Measurements from ENCODE around the gene HNRNPAB.
"Not testable (repeated sequence)": the region's sequence is repeated elsewhere in the genome, so short reads cannot be mapped to it uniquely, and the experiment has no call there.

HNRNPAB gene

DNA sequence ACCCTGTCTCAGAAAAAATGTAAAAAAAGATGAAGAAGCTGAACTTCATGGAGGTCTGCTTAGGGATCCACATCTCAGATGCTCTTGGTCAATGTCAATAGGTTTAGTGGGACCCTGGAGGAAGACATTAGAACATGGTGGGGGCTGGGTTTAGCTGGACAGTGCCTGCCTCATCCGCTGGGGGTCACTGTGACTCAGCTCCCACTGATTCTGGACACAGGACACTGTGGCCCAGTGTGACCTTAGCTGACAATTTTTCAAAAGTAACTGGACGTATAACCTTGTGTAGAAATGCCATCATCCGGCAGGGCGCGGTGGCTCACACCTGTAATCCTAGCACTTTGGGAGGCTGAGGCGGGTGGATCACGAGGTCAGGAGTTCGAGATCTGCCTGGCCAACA is 7.3 kb upstream of the HNRNPAB start:
- DNase-seq (ENCODE audit: low read depth) = no peak

DNA sequence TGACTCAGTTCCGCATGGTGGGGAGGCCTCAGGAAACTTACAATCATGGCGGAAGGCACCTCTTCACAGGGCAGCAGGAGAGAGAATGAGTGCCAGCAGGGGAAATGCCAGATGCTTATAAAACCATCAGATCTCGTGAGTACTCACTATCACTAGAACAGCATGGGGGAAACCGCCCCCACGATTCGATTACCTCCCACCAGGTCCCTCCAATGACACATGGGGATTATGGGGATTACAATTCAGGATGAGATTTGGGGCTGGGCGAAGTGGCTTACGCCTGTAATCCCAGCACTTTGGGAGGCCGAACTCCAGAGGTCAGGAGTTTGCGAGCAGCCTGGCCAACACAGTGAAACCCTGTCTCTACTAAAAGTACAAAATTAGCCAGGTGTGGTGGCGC is 6.2 kb upstream of the HNRNPAB start:
- DNase-seq (ENCODE audit: low read depth) = not testable (repeated sequence)

- no peak for DNase-seq (ENCODE audit: low read depth)
These were observed 5.6 kb upstream of the HNRNPAB start for GRCh38 chr5:178198706-178199105.

GRCh38 chr5:178199581-178200434 is 4.5 kb upstream of the HNRNPAB start:
- DNase-seq (ENCODE audit: low read depth) = no peak

DNA sequence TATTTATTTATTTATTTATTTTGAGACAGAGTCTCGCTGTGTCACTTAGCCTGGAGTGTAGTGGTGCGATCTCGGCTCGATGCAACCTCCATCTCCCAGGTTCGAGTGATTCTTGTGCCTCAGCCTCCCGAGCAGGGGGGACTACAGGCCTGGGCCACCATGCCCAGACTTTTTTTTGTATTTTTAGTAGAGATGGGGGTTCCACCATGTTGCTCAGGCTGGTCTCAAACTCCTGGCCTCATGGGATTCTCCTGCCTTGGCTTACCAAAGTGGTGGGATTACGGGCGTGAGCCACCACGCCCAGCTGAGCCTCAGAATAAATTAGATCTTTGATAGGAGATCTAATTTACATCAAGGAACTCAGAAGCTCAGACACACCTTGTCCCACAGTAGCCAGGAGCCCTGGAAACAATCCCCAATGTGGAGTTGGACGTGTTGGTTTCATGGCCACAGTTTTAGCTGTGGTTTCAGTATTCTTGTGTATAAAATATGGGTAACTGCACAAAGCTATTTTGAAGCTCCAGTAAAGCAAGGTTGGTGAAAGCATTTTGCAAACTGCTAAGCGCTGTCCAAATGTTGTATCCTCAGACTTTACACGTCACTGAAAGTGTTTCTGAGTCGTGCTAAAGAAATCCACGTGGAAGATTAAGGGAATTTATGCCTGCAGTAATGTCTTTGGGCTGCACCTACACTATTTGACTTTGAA is 3.0 kb upstream of the HNRNPAB start:
- no peak for DNase-seq (ENCODE audit: low read depth)

DNA sequence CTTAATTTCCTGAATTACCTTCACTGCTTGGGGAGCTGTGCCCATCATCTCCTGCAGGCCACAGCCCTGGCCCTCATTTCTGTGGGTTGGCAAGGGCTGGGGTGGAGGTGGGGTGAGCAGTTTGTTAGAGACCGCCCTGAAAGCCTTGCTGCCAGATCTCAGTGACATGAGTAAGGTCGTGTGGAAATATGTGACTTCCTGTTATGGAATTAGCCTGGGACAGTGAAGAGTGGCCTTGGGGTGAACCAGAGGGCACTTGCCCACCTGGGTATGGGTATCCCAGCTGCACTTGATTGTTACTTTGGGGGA is 2.5 kb upstream of the HNRNPAB start:
- DNase-seq (ENCODE audit: low read depth) = no peak

DNA sequence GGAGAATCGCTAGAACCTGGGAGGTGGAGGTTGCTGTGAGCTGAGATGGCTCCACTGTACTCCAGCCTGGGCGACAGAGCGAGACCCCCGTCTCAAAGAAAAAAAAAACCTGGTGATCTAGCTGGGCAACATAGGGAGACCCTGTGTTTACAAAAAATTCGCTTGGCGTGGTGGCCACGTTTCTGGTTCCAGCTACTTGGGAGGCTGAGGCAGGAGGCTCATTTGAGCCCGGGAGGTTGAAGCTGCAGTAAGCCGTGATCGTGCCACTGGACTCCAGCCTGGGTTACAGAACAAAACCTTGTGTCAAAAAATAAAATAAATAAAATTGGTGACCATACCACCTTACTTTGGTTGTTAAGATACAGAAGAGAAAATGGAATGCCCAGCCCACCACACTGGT is 1.8 kb upstream of the HNRNPAB start:
- no peak for DNase-seq (ENCODE audit: low read depth)

- DNase-seq (ENCODE audit: low read depth) = no peak
These were observed 607 bp upstream of the HNRNPAB start for GRCh38 chr5:178203670-178204181.

DNA sequence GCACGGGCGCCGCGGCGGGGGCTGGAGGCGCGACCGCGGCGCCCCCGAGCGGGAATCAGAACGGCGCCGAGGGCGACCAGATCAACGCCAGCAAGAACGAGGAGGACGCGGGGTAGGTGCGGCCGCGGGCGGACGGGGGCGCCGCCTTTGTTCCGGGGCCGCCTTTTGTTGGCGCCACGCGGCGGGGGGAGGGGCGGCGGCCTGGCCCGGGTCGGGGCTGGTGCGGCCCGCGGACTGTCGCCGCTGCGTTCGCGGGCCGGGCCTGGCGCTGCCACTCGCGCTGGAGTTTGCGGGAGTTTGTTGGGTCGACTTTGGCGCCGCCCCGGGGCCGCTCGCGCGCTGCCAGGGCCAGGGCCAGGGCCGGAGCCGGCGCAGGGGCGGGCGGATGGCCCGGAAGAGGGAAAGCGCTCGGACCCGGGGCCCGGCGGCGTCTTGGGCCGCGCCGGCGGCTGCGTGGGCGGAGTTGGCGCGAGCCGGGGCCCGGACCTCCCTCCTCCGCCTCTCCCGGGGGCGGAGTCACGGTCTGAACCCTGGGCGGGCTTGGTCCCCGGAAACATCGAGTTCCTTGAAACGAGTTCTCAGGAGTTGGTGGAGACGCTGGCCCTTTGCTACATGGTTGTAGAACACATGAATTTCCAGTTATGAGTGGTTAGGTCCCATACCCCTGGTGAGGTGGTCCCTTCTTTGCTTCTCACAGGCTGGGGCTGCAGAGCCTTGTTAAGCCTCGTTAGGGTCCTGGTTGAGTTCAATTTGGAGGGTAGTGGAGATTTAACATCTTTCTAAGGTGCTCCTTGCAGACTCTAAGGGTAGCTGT is 809 bp downstream of the HNRNPAB start:
- DNase-seq (ENCODE audit: low read depth) = peak; percentile 70

- no peak for DNase-seq (ENCODE audit: low read depth)
These were observed 1.4 kb downstream of the HNRNPAB start for GRCh38 chr5:178205749-178206047.

DNA sequence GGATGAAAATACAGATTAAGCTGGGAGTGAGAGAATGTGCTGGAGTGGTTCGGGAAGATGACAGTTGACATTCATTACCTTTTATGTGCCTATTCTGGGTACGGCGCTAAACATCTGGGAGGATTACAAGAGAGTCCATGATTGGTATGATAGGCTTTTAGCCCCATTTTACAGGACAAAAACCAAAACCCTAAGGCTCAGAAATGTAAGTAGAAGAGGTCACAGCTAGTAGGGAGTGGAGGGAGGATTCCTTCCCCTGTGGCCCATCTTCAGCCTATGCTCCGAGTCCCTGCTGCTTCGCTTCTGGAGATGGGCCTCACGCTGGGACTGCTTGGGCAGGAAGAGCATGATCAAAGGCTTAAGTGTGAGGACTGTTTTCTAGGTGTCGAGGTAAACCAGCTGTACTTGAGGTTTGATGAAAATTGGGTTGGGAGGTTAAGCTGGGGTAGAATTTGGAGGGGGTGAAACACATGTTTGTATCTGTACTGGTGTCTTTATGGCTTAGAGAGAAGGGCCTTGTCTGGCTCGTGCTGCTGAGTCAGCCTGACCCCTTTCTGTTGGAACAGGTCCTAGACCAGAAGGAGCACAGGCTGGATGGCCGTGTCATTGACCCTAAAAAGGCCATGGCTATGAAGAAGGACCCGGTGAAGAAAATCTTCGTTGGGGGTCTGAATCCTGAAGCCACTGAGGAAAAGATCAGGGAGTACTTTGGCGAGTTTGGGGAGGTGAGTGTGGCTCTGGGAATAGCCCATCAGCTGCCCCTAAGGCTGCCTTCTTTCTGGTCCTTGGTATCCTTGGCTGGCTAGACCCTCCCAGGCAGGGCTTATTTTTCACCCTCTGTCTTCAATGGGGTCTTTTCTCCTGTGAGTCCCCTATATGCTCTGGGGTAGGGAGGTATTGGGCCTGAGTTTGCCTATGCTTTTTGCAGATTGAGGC is 2.1 kb downstream of the HNRNPAB start:
- DNase-seq (ENCODE audit: low read depth) = no peak

DNA sequence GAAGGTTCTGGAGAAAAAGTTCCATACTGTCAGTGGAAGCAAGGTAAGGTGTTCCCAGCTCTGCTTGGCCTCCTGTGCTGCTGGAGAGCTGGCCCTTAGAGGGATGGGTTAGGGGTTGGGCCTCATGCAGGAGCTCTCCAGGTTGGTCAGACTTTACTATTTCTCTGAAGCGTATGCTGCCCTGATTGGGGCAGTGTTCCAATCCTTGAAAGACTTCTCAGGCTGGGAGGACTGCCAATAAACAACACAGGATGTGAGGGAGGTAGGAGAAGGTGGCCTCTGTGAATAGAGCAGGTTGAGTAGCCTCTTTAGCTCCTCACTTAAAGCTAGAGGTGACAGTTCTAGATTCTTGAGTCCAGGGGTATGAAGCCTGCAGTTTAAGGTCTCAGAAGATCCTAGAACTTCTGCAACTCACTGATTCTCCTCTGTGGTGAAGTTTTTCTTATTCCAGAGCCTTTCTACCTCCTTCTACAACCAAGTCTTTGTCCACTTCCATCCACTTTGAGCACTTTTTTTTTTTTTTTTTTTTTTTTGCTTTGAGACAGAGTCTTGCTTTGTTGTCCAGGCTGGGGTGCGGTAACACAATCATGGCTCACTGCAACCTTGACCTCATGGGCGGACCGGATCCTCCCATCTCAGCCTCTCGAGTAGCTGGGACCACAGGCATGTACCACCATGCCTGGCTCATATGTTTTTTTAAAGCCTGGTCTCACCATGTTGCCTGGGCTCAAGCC is 3.0 kb downstream of the HNRNPAB start:
- no peak for DNase-seq (ENCODE audit: low read depth)

GRCh38 chr5:178207917-178208280 is 3.6 kb downstream of the HNRNPAB start:
- DNase-seq (ENCODE audit: low read depth) = no peak

- DNase-seq (ENCODE audit: low read depth) = no peak
These were observed 4.4 kb downstream of the HNRNPAB start for GRCh38 chr5:178208540-178209227.

GRCh38 chr5:178209334-178210072 is 5.2 kb downstream of the HNRNPAB start:
- DNase-seq (ENCODE audit: low read depth) = no peak

- no peak for DNase-seq (ENCODE audit: low read depth)
These were observed 5.8 kb downstream of the HNRNPAB start for GRCh38 chr5:178210073-178210535.

DNA sequence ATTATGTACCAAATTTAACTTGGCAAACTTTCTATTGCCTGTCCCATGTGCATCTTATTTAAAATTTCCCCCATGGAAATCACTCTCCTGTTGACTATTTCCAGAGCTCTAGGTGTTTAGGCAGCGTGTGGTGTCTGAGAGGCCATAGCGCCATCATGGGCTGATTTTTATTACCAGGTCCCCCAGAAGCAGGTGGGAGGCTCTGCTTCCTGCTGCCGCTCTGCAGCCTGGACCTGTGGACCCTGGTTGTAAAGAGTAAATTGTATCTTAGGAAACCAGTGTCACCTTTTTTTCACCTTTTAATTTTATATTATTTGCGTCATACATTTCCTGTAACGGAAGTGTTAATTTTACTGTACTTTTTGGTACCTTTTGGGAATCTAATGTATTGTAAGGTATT is 6.4 kb downstream of the HNRNPAB start:
- DNase-seq (ENCODE audit: low read depth) = no peak

DNA sequence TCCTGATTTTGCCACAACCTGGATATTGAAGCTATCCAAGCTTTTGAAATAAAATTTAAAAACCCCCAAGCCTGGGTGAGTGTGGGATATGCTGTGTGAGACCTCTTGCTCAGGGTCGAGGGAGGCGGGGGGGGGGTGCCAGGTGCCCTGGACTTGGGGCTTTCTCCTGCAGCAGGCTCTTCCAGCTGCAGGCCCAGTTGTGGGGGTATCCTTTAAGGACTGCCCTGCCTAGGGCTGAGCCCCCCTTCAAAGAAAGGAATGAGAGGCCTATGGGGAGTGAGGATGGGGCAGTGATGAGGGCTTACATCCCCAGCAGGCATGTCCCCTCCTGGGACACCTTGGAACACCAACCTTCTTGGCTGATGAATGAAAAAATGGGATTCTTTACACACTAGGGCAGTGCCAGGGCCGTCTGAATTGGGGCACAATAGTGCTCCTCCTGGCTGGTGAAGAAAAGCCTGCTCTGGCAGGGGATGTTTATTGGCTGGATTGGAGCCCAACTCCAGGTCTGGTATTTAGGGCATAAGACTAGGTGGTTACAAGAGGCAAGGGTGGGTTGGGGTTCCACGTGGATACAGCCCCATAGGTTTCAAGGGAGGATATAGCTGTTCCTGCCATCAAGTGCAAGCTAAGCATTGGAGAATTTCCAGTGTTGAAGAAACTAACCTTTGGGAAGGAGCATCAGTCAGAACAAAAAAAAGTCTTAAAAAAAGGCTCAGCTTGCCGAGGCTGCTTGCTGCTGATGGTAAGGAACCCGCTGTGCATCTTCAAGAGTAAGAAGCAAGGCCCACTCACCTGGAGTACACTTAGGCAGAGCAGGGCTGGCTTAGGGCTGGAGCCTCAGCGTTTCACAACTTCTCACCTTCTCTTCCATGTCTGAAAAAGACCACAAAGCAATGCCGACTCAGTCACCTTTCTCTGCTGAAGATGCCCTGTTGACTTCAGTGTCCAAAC is 7.0 kb downstream of the HNRNPAB start:
- no peak for DNase-seq (ENCODE audit: low read depth)

Data from fibroblast of gingiva (primary cell).